ENCODE data around the gene ARID1B. TPM values are rescaled to one million over a fixed set of nuclear protein-coding genes. Genes with fewer than 3 reads are reported as not detected.

Gene ARID1B
- total and polyA plus RNA-seq, 9 of the 15 experiments (the other 6 are each of a cell fraction or from before 2014, with no cell fraction given), result 12.5 to 50.5 (median 25.8) TPM

- TF ChIP-seq TEAD1 (CRISPR knock-in tag; IDR thresholded peaks at IDR 0.05) (no peak), SRSF7 (optimal IDR thresholded peaks at IDR 0.05; ENCODE audit: low read depth, low read length) (no peak), NELFE (IDR thresholded peaks at IDR 0.05; ENCODE audit: insufficient read depth, insufficient read length) (no peak), BRD9 (IDR thresholded peaks at IDR 0.05; ENCODE audit: low read depth, partially characterized antibody) (no peak), BCL6 (CRISPR knock-in tag; IDR thresholded peaks at IDR 0.05) (no peak), MYC (IDR thresholded peaks at IDR 0.05; ENCODE audit: low read depth, low read length) (peak; percentile 46; the same call in 1 of the 2 replicates), MYC (CRISPR knock-in tag; IDR thresholded peaks at IDR 0.05; ENCODE audit: borderline replicate concordance, low read depth) (no peak), MLLT1 (IDR thresholded peaks at IDR 0.05) (no peak), ZNF449 (CRISPR knock-in tag; IDR thresholded peaks at IDR 0.05) (no peak), ZNF398 (CRISPR knock-in tag; IDR thresholded peaks at IDR 0.05) (no peak), ZBTB8A (IDR thresholded peaks at IDR 0.05; ENCODE audit: partially characterized antibody) (no peak), NFIX (CRISPR knock-in tag; IDR thresholded peaks at IDR 0.05; ENCODE audit: low read depth) (no peak), SMARCE1 (IDR thresholded peaks at IDR 0.05) (peak; percentile 57), EGR1 (conservative IDR thresholded peaks at IDR 0.05) (no peak), SIX5 (IDR thresholded peaks at IDR 0.05; ENCODE audit: borderline replicate concordance in 1 of 2, insufficient read depth in 1 of 2, low read depth in 1 of 2, low read length in 2 of 2) (no peak), RBM34 (IDR thresholded peaks at IDR 0.05; ENCODE audit: borderline replicate concordance, insufficient read depth, low read length) (no peak), ATF2 (CRISPR knock-in tag; IDR thresholded peaks at IDR 0.05) (no peak), CREB5 (CRISPR knock-in tag; IDR thresholded peaks at IDR 0.05) (no peak), PHF21A (IDR thresholded peaks at IDR 0.05; ENCODE audit: borderline replicate concordance, low read depth) (no peak), HNRNPH1 (optimal IDR thresholded peaks at IDR 0.05; ENCODE audit: low read depth, low read length) (no peak)
Measured at GRCh38 chr6:156988276-156989158, 211.3 kb downstream of the ARID1B start (continued).
